Measurements from ENCODE around the gene OS9.
"Not testable (repeated sequence)": the region's sequence is repeated elsewhere in the genome, so short reads cannot be mapped to it uniquely, and the experiment has no call there.

The OS9 gene

DNA sequence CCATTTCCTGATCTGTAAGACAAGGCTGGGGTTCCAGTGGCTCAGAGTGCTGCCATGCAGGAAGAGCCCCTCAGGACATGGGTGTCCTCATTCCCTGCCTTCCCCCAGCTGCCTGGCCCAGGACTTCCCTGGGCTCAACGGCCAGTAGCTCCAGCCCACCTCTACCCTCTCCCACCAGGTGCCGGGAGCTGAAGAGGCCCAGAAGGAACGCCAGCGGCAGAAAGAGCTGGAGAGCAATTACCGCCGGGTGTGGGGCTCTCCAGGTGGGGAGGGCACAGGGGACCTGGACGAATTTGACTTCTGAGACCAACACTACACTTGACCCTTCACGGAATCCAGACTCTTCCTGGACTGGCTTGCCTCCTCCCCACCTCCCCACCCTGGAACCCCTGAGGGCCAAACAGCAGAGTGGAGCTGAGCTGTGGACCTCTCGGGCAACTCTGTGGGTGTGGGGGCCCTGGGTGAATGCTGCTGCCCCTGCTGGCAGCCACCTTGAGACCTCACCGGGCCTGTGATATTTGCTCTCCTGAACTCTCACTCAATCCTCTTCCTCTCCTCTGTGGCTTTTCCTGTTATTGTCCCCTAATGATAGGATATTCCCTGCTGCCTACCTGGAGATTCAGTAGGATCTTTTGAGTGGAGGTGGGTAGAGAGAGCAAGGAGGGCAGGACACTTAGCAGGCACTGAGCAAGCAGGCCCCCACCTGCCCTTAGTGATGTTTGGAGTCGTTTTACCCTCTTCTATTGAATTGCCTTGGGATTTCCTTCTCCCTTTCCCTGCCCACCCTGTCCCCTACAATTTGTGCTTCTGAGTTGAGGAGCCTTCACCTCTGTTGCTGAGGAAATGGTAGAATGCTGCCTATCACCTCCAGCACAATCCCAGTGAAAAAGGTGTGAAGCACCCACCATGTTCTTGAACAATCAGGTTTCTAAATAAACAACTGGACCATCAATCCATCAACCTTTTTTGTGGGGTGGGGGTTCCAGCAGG is 27.0 kb downstream of the OS9 start:
- TF ChIP-seq, protein P1, sequence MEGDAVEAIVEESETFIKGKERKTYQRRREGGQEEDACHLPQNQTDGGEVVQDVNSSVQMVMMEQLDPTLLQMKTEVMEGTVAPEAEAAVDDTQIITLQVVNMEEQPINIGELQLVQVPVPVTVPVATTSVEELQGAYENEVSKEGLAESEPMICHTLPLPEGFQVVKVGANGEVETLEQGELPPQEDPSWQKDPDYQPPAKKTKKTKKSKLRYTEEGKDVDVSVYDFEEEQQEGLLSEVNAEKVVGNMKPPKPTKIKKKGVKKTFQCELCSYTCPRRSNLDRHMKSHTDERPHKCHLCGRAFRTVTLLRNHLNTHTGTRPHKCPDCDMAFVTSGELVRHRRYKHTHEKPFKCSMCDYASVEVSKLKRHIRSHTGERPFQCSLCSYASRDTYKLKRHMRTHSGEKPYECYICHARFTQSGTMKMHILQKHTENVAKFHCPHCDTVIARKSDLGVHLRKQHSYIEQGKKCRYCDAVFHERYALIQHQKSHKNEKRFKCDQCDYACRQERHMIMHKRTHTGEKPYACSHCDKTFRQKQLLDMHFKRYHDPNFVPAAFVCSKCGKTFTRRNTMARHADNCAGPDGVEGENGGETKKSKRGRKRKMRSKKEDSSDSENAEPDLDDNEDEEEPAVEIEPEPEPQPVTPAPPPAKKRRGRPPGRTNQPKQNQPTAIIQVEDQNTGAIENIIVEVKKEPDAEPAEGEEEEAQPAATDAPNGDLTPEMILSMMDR (conservative IDR thresholded peaks at IDR 0.05; ENCODE audit: low read depth, low read length) = no peak
- no peak for DNase-seq (ENCODE audit: low read depth)
- H3K4me3 ChIP-seq (ENCODE audit: low read length) = no peak overlapping the region

DNA sequence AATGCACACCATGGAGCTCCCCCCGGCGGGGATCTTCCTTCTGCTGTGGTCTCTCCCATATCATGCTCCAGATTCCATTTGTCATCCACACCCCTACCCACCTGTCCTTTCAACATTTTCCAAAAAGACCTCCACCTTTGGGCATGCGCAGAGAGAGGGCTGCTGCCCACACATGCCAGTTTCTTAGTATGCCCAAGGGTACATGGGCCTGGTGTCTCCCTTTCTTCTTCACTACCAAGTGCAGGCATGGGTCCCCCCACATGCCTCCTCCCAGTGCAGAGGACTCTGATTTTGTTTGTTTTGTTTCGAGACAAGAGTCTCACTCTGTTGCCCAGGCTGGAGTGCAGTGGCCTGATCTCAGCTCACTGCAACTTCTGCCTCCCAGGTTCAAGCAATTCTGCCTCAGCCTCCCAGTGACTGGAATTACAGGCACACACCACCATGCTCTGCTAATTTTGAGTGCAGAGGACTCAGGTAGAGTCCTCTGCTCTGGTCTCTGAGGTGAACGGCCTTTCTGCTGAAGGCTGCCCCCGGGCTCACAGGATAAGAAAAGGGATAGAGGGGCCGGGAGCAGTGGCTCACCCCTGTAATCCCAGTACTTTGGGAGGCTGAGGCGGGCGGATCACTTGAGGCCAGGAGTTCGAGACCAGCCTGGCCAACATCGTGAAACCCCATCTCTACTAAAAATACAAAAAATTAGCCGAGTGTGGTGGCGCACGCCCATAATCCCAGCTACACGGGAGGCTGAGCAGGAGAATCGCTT is 28.1 kb downstream of the OS9 start:
- not testable (repeated sequence) for H3K4me3 ChIP-seq (ENCODE audit: low read length); DNase-seq (ENCODE audit: low read depth)

DNA sequence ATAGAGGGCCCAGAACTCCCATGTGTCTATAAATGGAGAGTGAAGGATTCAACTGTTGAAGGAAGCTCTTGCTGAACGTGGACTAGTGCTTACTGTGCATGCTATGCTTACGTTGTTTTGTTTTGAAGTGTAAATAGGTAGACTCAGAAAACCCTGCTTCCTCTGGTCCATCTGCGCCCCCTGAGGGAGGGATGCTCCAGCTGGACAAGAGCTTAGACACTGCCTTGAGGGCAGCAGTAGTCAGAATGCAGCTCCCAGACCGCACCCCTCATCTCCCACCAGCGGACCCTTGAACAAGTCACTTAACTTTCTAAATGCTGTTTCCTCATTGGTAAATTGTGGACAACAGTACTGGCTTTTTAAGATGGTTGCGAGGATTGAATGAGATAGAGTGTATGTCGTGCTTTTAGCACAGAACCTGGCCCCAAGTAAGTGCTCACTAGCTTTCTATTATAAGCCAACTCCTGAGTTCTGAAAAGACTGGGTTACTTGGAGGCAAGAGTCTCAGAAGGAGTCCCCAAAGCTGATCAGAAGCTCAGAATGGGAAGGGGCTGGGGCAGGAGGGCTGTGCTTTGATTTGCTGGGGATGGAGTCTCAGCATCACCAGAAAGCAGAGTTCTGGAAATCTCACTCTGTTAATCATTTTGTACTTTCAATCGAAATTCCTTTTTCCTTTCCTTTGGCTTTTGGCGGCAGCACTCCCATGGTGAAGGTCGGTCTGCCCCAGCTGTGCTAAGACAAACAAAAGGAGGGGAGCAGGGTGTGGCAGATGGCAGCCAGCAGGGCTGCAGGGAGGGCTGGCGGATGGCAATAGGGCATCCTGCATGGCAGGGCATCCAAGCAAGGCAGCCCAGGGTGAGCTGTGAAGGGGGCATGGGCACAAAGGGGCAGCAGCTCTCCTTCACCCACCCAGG is 29.0 kb downstream of the OS9 start:
- no peak overlapping the region for H3K4me3 ChIP-seq (ENCODE audit: low read length)
- DNase-seq (ENCODE audit: low read depth) = no peak
- TF ChIP-seq, protein P1 (conservative IDR thresholded peaks at IDR 0.05; ENCODE audit: low read depth, low read length) = no peak

DNA sequence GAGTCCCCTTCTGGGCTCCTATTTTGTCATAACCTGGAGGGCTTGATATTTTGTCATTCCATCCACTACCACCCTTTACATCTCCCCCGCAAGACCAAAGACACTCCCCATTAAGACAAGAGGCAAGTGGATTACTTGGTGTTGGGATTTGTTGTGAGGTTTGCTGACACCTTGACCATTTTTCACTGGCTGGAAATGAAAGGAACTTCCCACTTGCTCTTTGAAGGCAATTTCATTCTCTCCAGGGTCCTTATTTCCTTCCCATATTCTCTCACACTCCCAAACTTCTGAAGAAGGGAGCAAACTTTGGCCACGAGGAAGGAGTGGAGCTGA is 29.7 kb downstream of the OS9 start:
- TF ChIP-seq, protein P1 (conservative IDR thresholded peaks at IDR 0.05; ENCODE audit: low read depth, low read length) = no peak
- no peak for DNase-seq (ENCODE audit: low read depth)

DNA sequence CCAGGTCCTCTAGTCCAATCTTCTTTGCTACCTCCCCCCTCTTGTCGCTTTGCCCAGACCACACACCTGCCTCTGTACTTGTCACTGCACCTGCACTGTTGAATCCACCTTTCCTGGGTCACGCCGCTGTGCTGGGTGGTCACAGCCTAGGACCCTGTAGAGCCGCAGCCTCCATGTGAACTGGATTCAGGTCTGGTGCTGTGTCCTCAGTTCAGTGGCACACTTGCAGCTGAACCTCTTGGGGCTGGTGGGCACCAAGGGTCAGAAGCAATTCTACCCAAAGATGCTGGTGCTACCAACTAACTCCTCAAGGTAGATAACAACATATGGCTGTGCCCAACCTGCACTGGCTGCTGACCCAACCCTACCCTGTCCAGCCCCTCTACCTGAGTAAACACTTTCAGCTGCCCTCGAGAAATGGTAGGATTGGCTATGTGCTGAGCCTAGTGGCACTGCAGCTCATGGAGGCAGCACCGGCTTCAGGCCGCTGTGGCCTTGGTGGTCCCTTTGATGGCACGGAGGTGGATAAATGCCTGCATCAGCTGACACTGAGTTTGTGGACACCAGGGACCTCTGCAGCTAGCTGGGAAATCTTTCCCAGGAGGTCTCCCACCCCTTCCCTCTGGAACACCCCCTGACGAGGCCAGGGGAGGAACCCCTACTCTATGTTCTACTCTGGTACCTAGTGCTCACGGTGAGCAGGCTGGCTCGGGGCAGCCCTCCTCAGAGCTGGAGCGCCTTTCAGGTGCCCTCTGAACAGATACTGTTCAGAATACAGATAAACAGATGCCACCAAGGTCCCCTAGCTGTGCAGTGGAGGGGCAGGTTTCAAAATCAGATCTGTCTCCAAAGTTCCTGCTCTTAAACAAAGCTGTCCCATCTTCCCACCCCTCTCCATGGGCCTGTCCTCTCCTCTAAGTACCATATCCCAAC is 30.3 kb downstream of the OS9 start:
- TF ChIP-seq, protein P1 (conservative IDR thresholded peaks at IDR 0.05; ENCODE audit: low read depth, low read length) = no peak
- DNase-seq (ENCODE audit: low read depth) = no peak
- no peak overlapping the region for H3K4me3 ChIP-seq (ENCODE audit: low read length)

More for the DNA sequence above, 29.7 kb downstream of the OS9 start:
- H3K4me3 ChIP-seq (ENCODE audit: low read length) = no peak overlapping the region

DNA sequence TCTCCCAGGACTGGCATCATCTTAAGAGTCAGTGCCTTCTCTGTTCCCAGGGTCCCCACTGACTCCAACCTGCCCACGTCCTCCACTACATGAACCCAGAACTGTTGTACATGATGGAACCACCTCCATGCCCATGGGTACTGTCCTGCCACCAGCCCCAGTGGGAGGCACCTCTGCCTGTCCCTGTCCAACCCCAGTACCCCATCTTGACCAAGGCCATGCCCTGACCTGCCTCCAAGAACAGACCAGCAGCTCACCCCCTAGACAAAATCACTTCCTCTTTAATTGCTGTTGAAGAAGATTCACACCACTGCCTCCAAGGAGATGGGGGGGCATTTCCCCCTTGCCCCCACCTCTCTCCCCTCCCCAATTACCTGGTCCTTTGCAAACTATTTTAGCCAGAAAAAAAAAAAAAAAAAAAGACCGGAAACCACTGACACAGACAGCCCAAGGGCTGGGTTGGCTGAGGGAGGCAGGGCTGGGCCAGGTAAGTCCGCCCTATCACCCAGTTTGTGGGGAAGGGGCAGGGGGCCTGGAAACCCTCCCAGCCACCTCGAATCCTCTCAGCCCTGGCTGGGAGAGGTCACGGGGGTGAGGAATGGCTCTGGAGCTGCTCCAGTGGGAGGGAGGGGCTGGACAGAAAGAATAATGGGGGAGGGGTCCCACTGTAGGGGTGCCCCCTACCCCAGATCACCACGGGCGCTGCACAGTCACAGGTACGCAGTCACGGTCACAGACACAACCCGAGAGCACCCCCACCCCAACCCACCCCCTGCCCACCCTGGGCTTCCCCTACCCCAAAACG is 31.2 kb downstream of the OS9 start:
- no peak overlapping the region for H3K4me3 ChIP-seq (ENCODE audit: low read length)
- TF ChIP-seq, protein P1 (conservative IDR thresholded peaks at IDR 0.05; ENCODE audit: low read depth, low read length) = no peak
- no peak for DNase-seq (ENCODE audit: low read depth)

All from retinal pigment epithelial cell (primary cell).